ENCODE measurements around the gene PRRG1.
"Not testable (repeated sequence)": the region's sequence is repeated elsewhere in the genome, so short reads cannot be mapped to it uniquely, and the experiment has no call there.

Gene PRRG1

GRCh38 chrX:37476571-37477170, 127.5 kb downstream of the PRRG1 start:
- DNase-seq: no peak

GRCh38 chrX:37484335-37484734, 135.2 kb downstream of the PRRG1 start:
- DNase-seq: not testable (repeated sequence)

GRCh38 chrX:37485429-37485828, 136.3 kb downstream of the PRRG1 start:
- DNase-seq: no peak

- no peak for DNase-seq
Observed at GRCh38 chrX:37487271-37487670, 138.1 kb downstream of the PRRG1 start.

GRCh38 chrX:37488323-37488722, 139.2 kb downstream of the PRRG1 start:
- DNase-seq: no peak

- DNase-seq: no peak
Observed at GRCh38 chrX:37491686-37492085, 142.5 kb downstream of the PRRG1 start.

- peak in 1 of 2 experiments; percentile 3 for DNase-seq
Observed at GRCh38 chrX:37495760-37496159, 146.6 kb downstream of the PRRG1 start.

- not testable (repeated sequence) for DNase-seq
Observed at GRCh38 chrX:37497126-37497525, 148.0 kb downstream of the PRRG1 start.

- not testable (repeated sequence) for DNase-seq
Observed at GRCh38 chrX:37498323-37498722, 149.2 kb downstream of the PRRG1 start.

GRCh38 chrX:37499649-37500048, 150.5 kb downstream of the PRRG1 start:
- DNase-seq: not testable (repeated sequence)

GRCh38 chrX:37504991-37505390, 155.8 kb downstream of the PRRG1 start:
- no peak for DNase-seq

Data from AML-193 (cell line).